GM18517 (cell line): ENCODE results near the gene RAMP3.
A peak's percentile ranks its signal among the peaks of the same experiment; 100 is the strongest.
"Not testable (repeated sequence)": the region's sequence is repeated elsewhere in the genome, so short reads cannot be mapped to it uniquely, and the experiment has no call there.

ENCODE experiments used
- ATAC-seq: cut with Tn5 transposase; IDR thresholded peaks from one replicate; pipeline ENCODE4 v1.9.1; 2021; ENCODE audit warnings: mild to moderate bottlenecking, moderate library complexity; ENCODE audit not compliant: unreplicated experiment

Gene RAMP3

GRCh38 chr7:45157653-45158401 lies at the start of gene RAMP3:
Gene RAMP3, plus strand, starts transcription at chr7:45157791. Its CDS starts 38 bp downstream, at chr7:45157829.
- ATAC-seq, result no peak

GRCh38 chr7:45108863-45109262 lies 48.7 kb upstream of the RAMP3 start:
- ATAC-seq, result no peak

GRCh38 chr7:45111298-45112223 lies 46.0 kb upstream of the RAMP3 start, which contains the start of gene TBRG4:
Gene TBRG4, minus strand, starts transcription at chr7:45111697. Its CDS starts 2,460 bp downstream, at chr7:45109237.
- ATAC-seq, result peak; percentile 87

- no peak for ATAC-seq
Observed at GRCh38 chr7:45112648-45113047, 44.9 kb upstream of the RAMP3 start.

GRCh38 chr7:45114257-45114656 lies 43.3 kb upstream of the RAMP3 start:
- ATAC-seq, result not testable (repeated sequence)

GRCh38 chr7:45114926-45115325 lies 42.7 kb upstream of the RAMP3 start:
- ATAC-seq, result no peak

- no peak for ATAC-seq
Observed at GRCh38 chr7:45116048-45116447, 41.5 kb upstream of the RAMP3 start.

GRCh38 chr7:45117582-45117981 lies 40.0 kb upstream of the RAMP3 start:
- ATAC-seq, result no peak

- ATAC-seq, result no peak
Observed at GRCh38 chr7:45118292-45118691, 39.3 kb upstream of the RAMP3 start.

- ATAC-seq, result no peak
Observed at GRCh38 chr7:45118889-45119331, 38.7 kb upstream of the RAMP3 start.

- ATAC-seq, result no peak
Observed at GRCh38 chr7:45119550-45119949, 38.0 kb upstream of the RAMP3 start.

GRCh38 chr7:45122975-45123860 lies 34.4 kb upstream of the RAMP3 start:
- ATAC-seq, result no peak

- no peak for ATAC-seq
Observed at GRCh38 chr7:45123913-45124710, 33.5 kb upstream of the RAMP3 start.

- ATAC-seq, result no peak
Observed at GRCh38 chr7:45125193-45125904, 32.2 kb upstream of the RAMP3 start.

GRCh38 chr7:45126201-45126600 lies 31.4 kb upstream of the RAMP3 start:
- no peak for ATAC-seq

- no peak for ATAC-seq
Observed at GRCh38 chr7:45126920-45127319, 30.7 kb upstream of the RAMP3 start.

- ATAC-seq, result no peak
Observed at GRCh38 chr7:45129181-45129800, 28.3 kb upstream of the RAMP3 start.

GRCh38 chr7:45129906-45130305 lies 27.7 kb upstream of the RAMP3 start:
- no peak for ATAC-seq

GRCh38 chr7:45130910-45131309 lies 26.7 kb upstream of the RAMP3 start:
- no peak for ATAC-seq
